ENCODE measurements around the gene MACROD2. TPM values are rescaled to one million over a fixed set of nuclear protein-coding genes. Genes with fewer than 3 reads are reported as not detected.

MACROD2 gene
- total and polyA plus RNA-seq, 4 donors = 0.66 to 10.5 (median 3.3) TPM

DNA sequence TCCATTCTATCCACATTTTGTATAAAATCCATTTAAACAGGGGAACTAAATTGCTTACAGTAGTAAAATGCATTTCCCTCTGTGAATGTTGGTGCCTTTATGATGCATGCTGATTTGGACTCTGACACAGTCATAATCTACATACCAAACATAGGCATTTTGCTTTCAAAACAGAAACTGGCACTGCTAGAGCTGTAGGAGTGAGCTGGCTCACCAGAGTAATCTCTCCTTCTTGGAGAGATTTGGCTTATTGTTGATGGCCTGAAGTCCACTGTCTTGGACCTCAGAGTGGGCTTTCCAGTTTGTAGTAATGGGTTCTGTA lies 705.3 kb downstream of the MACROD2 start:
- no peak for DNase-seq (ENCODE audit: low spot score)
- Histone ChIP-seq H3K36me3 (ENCODE audit: control insufficient read depth in 4 of 4, insufficient read depth in 3 of 4, low read depth in 1 of 4, low read length in 3 of 4) (no peaks in the 10 kb centered on the region), H3K27ac (ENCODE audit: low read depth in 1 of 2, low read length in 2 of 2) (peak overlapping the region in 1 of 2 donors; percentile 36), H3K4me1 (ENCODE audit: control insufficient read depth in 4 of 4, insufficient read depth in 4 of 4, low read length in 3 of 4) (peaks cover 2 to 27% (median 12%) of the 10 kb centered on the region in 4 donors), H3K27me3 (ENCODE audit: control insufficient read depth in 4 of 4, insufficient read depth in 4 of 4, low read length in 3 of 4) (no peaks in the 10 kb centered on the region), H3K9ac (ENCODE audit: low read depth in 1 of 2, low read length in 2 of 2) (no peak overlapping the region), H3K9me3 (ENCODE audit: control insufficient read depth in 4 of 4, low read length in 3 of 4) (no peaks in the 10 kb centered on the region), H3K4me3 (ENCODE audit: low read depth in 1 of 3, low read length in 3 of 3) (no peak overlapping the region)
- no peak for TF ChIP-seq HNF4A (conservative IDR thresholded peaks at IDR 0.05)

DNA sequence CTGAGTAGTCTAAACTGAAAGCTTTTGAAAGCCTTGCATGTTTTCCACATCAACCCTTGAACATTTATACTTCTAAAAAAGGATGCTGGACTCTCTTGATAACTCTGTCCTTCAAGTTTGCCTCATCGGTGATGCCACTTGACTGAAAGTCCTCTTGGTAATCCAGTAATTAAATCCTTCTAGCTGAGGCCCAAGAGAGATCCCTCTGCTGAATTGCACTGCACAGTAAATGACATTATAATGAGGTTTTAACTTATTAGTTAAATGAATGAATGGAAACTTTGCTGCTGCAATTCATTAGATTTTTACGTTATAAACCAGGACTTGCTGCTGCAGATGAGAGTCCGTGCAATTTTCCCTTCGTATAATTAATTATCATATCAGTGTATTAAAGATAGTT lies 706.0 kb downstream of the MACROD2 start:
- no peak for DNase-seq (ENCODE audit: low spot score)
- no peaks in the 10 kb centered on the region for H3K36me3 ChIP-seq (ENCODE audit: control insufficient read depth in 4 of 4, insufficient read depth in 3 of 4, low read depth in 1 of 4, low read length in 3 of 4)
- TF ChIP-seq HNF4G (IDR thresholded peaks at IDR 0.05) (no peak), EGR1 (IDR thresholded peaks at IDR 0.05; ENCODE audit: low read depth in 2 of 2) (no peak), SP1 (IDR thresholded peaks at IDR 0.05) (no peak), HNF4A (conservative IDR thresholded peaks at IDR 0.05) (no peak), RXRA (IDR thresholded peaks at IDR 0.05) (no peak), YY1 (IDR thresholded peaks at IDR 0.05) (no peak), RAD21 (IDR thresholded peaks at IDR 0.05) (no peak), NR2F2 (IDR thresholded peaks at IDR 0.05) (no peak), JUND (IDR thresholded peaks at IDR 0.05) (no peak), GABPA (IDR thresholded peaks at IDR 0.05 in 1 of 2, conservative IDR thresholded peaks at IDR 0.05 in 1 of 2) (no peak), FOXA1 (IDR thresholded peaks at IDR 0.05) (no peak), FOXA2 (IDR thresholded peaks at IDR 0.05) (no peak), TAF1 (conservative IDR thresholded peaks at IDR 0.05) (no peak)
- TF ChIP-seq, protein P1, sequence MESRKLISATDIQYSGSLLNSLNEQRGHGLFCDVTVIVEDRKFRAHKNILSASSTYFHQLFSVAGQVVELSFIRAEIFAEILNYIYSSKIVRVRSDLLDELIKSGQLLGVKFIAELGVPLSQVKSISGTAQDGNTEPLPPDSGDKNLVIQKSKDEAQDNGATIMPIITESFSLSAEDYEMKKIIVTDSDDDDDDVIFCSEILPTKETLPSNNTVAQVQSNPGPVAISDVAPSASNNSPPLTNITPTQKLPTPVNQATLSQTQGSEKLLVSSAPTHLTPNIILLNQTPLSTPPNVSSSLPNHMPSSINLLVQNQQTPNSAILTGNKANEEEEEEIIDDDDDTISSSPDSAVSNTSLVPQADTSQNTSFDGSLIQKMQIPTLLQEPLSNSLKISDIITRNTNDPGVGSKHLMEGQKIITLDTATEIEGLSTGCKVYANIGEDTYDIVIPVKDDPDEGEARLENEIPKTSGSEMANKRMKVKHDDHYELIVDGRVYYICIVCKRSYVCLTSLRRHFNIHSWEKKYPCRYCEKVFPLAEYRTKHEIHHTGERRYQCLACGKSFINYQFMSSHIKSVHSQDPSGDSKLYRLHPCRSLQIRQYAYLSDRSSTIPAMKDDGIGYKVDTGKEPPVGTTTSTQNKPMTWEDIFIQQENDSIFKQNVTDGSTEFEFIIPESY (IDR thresholded peaks at IDR 0.05) = no peak
- TF ChIP-seq, protein P2, sequence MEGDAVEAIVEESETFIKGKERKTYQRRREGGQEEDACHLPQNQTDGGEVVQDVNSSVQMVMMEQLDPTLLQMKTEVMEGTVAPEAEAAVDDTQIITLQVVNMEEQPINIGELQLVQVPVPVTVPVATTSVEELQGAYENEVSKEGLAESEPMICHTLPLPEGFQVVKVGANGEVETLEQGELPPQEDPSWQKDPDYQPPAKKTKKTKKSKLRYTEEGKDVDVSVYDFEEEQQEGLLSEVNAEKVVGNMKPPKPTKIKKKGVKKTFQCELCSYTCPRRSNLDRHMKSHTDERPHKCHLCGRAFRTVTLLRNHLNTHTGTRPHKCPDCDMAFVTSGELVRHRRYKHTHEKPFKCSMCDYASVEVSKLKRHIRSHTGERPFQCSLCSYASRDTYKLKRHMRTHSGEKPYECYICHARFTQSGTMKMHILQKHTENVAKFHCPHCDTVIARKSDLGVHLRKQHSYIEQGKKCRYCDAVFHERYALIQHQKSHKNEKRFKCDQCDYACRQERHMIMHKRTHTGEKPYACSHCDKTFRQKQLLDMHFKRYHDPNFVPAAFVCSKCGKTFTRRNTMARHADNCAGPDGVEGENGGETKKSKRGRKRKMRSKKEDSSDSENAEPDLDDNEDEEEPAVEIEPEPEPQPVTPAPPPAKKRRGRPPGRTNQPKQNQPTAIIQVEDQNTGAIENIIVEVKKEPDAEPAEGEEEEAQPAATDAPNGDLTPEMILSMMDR (IDR thresholded peaks at IDR 0.05; ENCODE audit: low read depth, low read length, missing input control) = no peak
- TF ChIP-seq, protein P3, sequence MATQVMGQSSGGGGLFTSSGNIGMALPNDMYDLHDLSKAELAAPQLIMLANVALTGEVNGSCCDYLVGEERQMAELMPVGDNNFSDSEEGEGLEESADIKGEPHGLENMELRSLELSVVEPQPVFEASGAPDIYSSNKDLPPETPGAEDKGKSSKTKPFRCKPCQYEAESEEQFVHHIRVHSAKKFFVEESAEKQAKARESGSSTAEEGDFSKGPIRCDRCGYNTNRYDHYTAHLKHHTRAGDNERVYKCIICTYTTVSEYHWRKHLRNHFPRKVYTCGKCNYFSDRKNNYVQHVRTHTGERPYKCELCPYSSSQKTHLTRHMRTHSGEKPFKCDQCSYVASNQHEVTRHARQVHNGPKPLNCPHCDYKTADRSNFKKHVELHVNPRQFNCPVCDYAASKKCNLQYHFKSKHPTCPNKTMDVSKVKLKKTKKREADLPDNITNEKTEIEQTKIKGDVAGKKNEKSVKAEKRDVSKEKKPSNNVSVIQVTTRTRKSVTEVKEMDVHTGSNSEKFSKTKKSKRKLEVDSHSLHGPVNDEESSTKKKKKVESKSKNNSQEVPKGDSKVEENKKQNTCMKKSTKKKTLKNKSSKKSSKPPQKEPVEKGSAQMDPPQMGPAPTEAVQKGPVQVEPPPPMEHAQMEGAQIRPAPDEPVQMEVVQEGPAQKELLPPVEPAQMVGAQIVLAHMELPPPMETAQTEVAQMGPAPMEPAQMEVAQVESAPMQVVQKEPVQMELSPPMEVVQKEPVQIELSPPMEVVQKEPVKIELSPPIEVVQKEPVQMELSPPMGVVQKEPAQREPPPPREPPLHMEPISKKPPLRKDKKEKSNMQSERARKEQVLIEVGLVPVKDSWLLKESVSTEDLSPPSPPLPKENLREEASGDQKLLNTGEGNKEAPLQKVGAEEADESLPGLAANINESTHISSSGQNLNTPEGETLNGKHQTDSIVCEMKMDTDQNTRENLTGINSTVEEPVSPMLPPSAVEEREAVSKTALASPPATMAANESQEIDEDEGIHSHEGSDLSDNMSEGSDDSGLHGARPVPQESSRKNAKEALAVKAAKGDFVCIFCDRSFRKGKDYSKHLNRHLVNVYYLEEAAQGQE (IDR thresholded peaks at IDR 0.05) = no peak
- TF ChIP-seq, protein P4, sequence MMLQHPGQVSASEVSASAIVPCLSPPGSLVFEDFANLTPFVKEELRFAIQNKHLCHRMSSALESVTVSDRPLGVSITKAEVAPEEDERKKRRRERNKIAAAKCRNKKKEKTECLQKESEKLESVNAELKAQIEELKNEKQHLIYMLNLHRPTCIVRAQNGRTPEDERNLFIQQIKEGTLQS (IDR thresholded peaks at IDR 0.05) = no peak
- TF ChIP-seq, protein P5, sequence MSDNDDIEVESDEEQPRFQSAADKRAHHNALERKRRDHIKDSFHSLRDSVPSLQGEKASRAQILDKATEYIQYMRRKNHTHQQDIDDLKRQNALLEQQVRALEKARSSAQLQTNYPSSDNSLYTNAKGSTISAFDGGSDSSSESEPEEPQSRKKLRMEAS (IDR thresholded peaks at IDR 0.05) = no peak
- no peak overlapping the region for H3K4me3 ChIP-seq (ENCODE audit: low read depth in 1 of 3, low read length in 3 of 3)
- H3K27ac ChIP-seq (ENCODE audit: low read depth in 1 of 2, low read length in 2 of 2) = no peak overlapping the region
- no peak overlapping the region for H3K9ac ChIP-seq (ENCODE audit: low read depth in 1 of 2, low read length in 2 of 2)
- no peaks in the 10 kb centered on the region for H3K27me3 ChIP-seq (ENCODE audit: control insufficient read depth in 4 of 4, insufficient read depth in 4 of 4, low read length in 3 of 4)
- WGBS = 84% methylated on average over 4 of the region's 4 CpGs
- no peaks in the 10 kb centered on the region for H3K9me3 ChIP-seq (ENCODE audit: control insufficient read depth in 4 of 4, low read length in 3 of 4)
- H3K4me1 ChIP-seq (ENCODE audit: control insufficient read depth in 4 of 4, insufficient read depth in 4 of 4, low read length in 3 of 4) = peaks cover 2 to 29% (median 13%) of the 10 kb centered on the region in 4 donors

All from liver (tissue), 9 donors.